Osteoblast (primary cell): ENCODE measurements around the gene SLC39A10. TPM values are rescaled to one million over a fixed set of nuclear protein-coding genes. Genes with fewer than 3 reads are reported as not detected.
A peak's percentile ranks its signal among the peaks of the same experiment; 100 is the strongest.

ENCODE experiments used
- DNase-seq: peaks from one replicate; pipeline ENCODE4 v3.0.0; 2011; ENCODE audit warnings: low spot score, mixed read lengths; ENCODE audit not compliant: insufficient read length; ENCODE audit errors: missing footprints
- H2AFZ ChIP-seq: 2 replicates; pipeline ENCODE4 v1.6.0; 2011; ENCODE audit warnings: mild to moderate bottlenecking, low read length
- H3K27ac ChIP-seq: 2 replicates; pipeline ENCODE4 v1.5.1; 2011; ENCODE audit warnings: mild to moderate bottlenecking, low read depth, low read length, moderate library complexity
- H3K27me3 ChIP-seq: 2 replicates; pipeline ENCODE4 v1.6.0; 2012; ENCODE audit warnings: mild to moderate bottlenecking, control low read depth, inconsistent platforms, low read length, moderate library complexity; ENCODE audit not compliant: insufficient read depth
- H3K36me3 ChIP-seq: 2 replicates; pipeline ENCODE4 v1.5.1; 2011; ENCODE audit warnings: mild to moderate bottlenecking, low read length, control low read depth, moderate library complexity; ENCODE audit not compliant: insufficient read depth
- H3K4me1 ChIP-seq: 2 replicates; pipeline ENCODE4 v1.5.1; 2011; ENCODE audit warnings: mild to moderate bottlenecking, low read length, control low read depth, moderate library complexity; ENCODE audit not compliant: insufficient read depth
- H3K4me2 ChIP-seq: 2 replicates; pipeline ENCODE4 v1.6.0; 2011; ENCODE audit warnings: mild to moderate bottlenecking, low read length; ENCODE audit not compliant: insufficient read depth
- H3K4me3 ChIP-seq: fragments of 200-600 bp; sonication (generic); 3 replicates; pipeline ENCODE4 v1.5.1; 2012; ENCODE audit warnings: mild to moderate bottlenecking, low read length, inconsistent platforms; ENCODE audit not compliant: insufficient read depth
- H3K79me2 ChIP-seq: 2 replicates; pipeline ENCODE4 v1.6.0; 2012; ENCODE audit warnings: mild to moderate bottlenecking, low read length, control low read depth, inconsistent platforms; ENCODE audit not compliant: insufficient read depth
- H3K9me3 ChIP-seq: 2 replicates; pipeline ENCODE4 v1.5.1; 2011; ENCODE audit warnings: low read depth, low read length, control low read depth
- H4K20me1 ChIP-seq: 2 replicates; pipeline ENCODE4 v1.6.0; 2012; ENCODE audit warnings: mild to moderate bottlenecking, low read length, control low read depth; ENCODE audit not compliant: insufficient read depth
- CTCF ChIP-seq: IDR thresholded peaks from 2 replicates; pipeline ENCODE4 v1.5.1; 2011; ENCODE audit warnings: mild to moderate bottlenecking, low read depth, low read length, moderate library complexity; ENCODE audit errors: extremely low read depth
- total RNA-seq: library from RNA; depleted of rRNA; stranded (reverse); fragments of >200 nt; gene quantifications from 2 replicates; pipeline ENCODE4 v1.2.3, GENCODE V29; 2012

Gene SLC39A10
- total RNA-seq, 1 donor: 31.8 TPM

DNA sequence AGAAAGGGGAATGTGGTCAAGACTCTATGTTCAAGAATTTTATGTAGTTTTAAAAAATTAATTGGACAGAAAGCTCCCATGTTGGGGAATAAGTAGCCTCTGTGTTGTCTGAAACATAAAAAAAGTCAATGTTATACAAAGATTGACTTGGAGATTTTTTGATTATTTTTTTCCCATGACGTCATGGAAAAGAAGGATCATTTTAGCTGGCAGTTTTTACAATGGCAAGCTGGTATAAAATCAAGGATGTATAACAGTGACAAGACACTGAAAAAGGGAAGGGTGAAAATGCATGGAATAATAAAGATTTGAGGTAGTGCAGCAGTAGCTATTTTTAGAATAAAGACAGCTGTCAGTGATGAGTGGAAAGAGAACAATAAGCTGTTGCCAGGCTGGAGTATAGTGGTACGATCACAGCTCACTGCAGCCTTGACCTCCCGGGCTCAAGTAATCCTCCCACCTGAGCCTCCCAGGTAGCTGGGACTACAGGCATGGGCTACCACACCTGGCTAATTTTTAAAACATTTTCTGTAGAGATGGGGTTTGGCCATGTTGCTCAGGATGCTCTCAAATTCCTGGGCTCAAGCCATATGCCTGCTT lies 9.2 kb downstream of the SLC39A10 start:
- H3K79me2 ChIP-seq: peaks cover 37% of the 10 kb centered on the region
- no peaks in the 10 kb centered on the region for H4K20me1 ChIP-seq
- no peak overlapping the region for H2AFZ ChIP-seq
- no peaks in the 10 kb centered on the region for H3K27me3 ChIP-seq
- no peak for TF ChIP-seq CTCF
- H3K27ac ChIP-seq: no peak overlapping the region
- no peak overlapping the region for H3K4me2 ChIP-seq
- no peaks in the 10 kb centered on the region for H3K36me3 ChIP-seq
- no peak for DNase-seq
- H3K9me3 ChIP-seq: no peaks in the 10 kb centered on the region
- H3K4me1 ChIP-seq: no peaks in the 10 kb centered on the region
- no peak overlapping the region for H3K4me3 ChIP-seq

DNA sequence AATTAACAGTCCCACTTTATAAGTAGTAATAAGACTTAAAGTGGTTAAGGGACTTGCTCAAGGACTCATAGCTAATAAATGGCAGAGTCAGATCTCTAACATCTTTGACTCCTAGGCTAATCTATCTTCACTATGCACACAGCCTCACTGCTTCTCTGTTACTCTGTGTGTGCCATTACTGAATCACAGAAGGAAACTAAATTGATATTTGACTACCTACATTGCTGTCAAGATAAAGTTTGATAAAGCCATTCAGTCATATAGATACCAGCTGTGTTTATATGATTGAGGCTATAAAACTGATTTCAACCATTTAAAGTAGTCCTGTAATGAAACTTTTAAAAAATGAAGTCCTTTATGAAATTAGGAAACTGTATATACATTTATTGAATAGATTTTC lies 10.9 kb downstream of the SLC39A10 start:
- Histone ChIP-seq H3K4me2 (no peak overlapping the region), H2AFZ (no peak overlapping the region), H3K27me3 (no peaks in the 10 kb centered on the region), H3K9me3 (no peaks in the 10 kb centered on the region), H3K27ac (no peak overlapping the region), H3K79me2 (peaks cover 31% of the 10 kb centered on the region), H3K4me3 (no peak overlapping the region), H4K20me1 (no peaks in the 10 kb centered on the region), H3K36me3 (no peaks in the 10 kb centered on the region), H3K4me1 (no peaks in the 10 kb centered on the region)
- no peak for DNase-seq
- no peak for TF ChIP-seq CTCF

DNA sequence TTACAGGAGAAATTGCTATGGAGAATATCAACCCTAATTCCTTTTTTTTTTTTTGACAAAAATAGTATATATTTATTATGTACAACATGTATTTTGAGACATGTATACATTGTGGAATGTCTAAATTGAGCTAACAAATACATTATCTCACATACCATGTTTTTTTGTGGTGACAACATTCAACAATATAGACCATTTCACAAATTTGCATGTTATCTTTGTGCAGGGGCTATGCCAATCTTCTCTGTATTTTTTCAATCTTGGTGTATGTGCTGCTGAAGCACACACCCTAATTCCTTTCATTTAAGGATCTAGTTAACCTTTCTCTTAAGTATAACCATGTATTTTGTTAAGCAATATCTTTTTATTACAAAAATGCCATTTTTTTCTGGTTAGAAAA lies 13.2 kb downstream of the SLC39A10 start:
- no peaks in the 10 kb centered on the region for H3K9me3 ChIP-seq
- DNase-seq: no peak
- no peaks in the 10 kb centered on the region for H4K20me1 ChIP-seq
- no peak for TF ChIP-seq CTCF
- H3K79me2 ChIP-seq: peaks cover 24% of the 10 kb centered on the region
- no peak overlapping the region for H3K4me3 ChIP-seq
- no peak overlapping the region for H3K27ac ChIP-seq
- H2AFZ ChIP-seq: no peak overlapping the region
- H3K4me1 ChIP-seq: peaks cover 5% of the 10 kb centered on the region
- no peak overlapping the region for H3K4me2 ChIP-seq
- no peaks in the 10 kb centered on the region for H3K36me3 ChIP-seq
- H3K27me3 ChIP-seq: no peaks in the 10 kb centered on the region

- H3K4me1 ChIP-seq: peaks cover 8% of the 10 kb centered on the region
- no peak overlapping the region for H3K4me2 ChIP-seq
- no peaks in the 10 kb centered on the region for H3K9me3 ChIP-seq
- peaks cover 18% of the 10 kb centered on the region for H3K79me2 ChIP-seq
- no peak overlapping the region for H2AFZ ChIP-seq
- H4K20me1 ChIP-seq: no peaks in the 10 kb centered on the region
- H3K36me3 ChIP-seq: no peaks in the 10 kb centered on the region
- no peaks in the 10 kb centered on the region for H3K27me3 ChIP-seq
- H3K27ac ChIP-seq: no peak overlapping the region
- TF ChIP-seq CTCF: no peak
- no peak overlapping the region for H3K4me3 ChIP-seq
- peak; percentile 57 for DNase-seq
Observed at GRCh38 chr2:195671563-195671962, 14.5 kb downstream of the SLC39A10 start.
